Mesothelial cell of epicardium (in vitro differentiated cells): ENCODE data around the gene SRPRA. TPM values are rescaled to one million over a fixed set of nuclear protein-coding genes. Genes with fewer than 3 reads are reported as not detected.

ENCODE experiments used
- DNase-seq, 2 experiments: peaks; one replicate each; pipeline ENCODE4 v3.0.0; 2021; ENCODE audit warnings: low spot score in 2 of 2; ENCODE audit not compliant: unreplicated experiment in 2 of 2
- H3K27ac Mint-ChIP-seq: 2 replicates; pipeline ENCODE4 v1.8.0; 2021; ENCODE audit warnings: mixed read lengths
- H3K27me3 Mint-ChIP-seq: 2 replicates; pipeline ENCODE4 v1.8.0; 2021; ENCODE audit warnings: low read depth, mixed read lengths
- H3K36me3 Mint-ChIP-seq: 2 replicates; pipeline ENCODE4 v1.8.0; 2021; ENCODE audit warnings: mixed read lengths
- H3K4me1 Mint-ChIP-seq: 2 replicates; pipeline ENCODE4 v1.8.0; 2021; ENCODE audit warnings: mixed read lengths
- H3K4me3 Mint-ChIP-seq: 2 replicates; pipeline ENCODE4 v1.8.0; 2021; ENCODE audit warnings: mild to moderate bottlenecking, moderate library complexity, mixed read lengths
- H3K9me3 Mint-ChIP-seq: 2 replicates; pipeline ENCODE4 v1.8.0; 2021; ENCODE audit warnings: mixed read lengths
- CTCF ChIP-seq: fragments of 200-600 bp; sonication (generic); IDR thresholded peaks from one replicate; pipeline ENCODE4 v1.5.0; 2021; ENCODE audit warnings: antibody characterized with exemption; ENCODE audit not compliant: unreplicated experiment
- total RNA-seq: library from RNA; stranded (reverse); gene quantifications from 3 replicates; pipeline ENCODE4 v1.2.1, GENCODE V29; 2021

SRPRA gene
- total RNA-seq, 1 donor from 2014 or later = 90.9 TPM

GRCh38 chr11:126281666-126282175 is 13.0 kb upstream of the SRPRA start:
- DNase-seq = no peak
- H3K27ac Mint-ChIP-seq = peak overlapping the region; percentile 95
- no peaks in the 10 kb centered on the region for H3K36me3 Mint-ChIP-seq
- H3K9me3 Mint-ChIP-seq = no peaks in the 10 kb centered on the region
- no peaks in the 10 kb centered on the region for H3K27me3 Mint-ChIP-seq
- H3K4me3 Mint-ChIP-seq = peak overlapping the region; percentile 91
- peaks cover 28% of the 10 kb centered on the region for H3K4me1 Mint-ChIP-seq
- no peak for TF ChIP-seq CTCF

DNA sequence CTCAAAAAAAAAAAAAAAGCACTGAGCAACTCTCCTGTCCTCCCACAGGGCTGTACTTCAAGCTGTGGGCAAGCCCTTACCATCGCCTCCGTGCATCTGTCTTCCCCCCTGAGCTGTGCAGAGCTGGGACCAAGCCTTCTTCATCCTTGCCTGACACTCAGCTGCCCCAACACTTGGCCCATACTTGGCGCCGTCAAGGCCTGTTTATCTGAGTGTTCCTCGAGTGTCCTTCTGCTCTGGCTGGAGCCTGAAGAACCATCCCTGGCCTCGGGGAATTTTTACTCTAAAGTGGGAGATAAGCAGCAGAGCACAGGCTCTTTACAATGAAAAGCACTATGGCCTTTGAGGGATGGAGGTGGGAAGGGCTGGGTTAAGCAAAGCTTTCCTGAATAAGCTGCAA is 12.6 kb upstream of the SRPRA start:
- no peak for DNase-seq
- no peaks in the 10 kb centered on the region for H3K27me3 Mint-ChIP-seq
- H3K36me3 Mint-ChIP-seq = no peaks in the 10 kb centered on the region
- no peaks in the 10 kb centered on the region for H3K9me3 Mint-ChIP-seq
- H3K4me3 Mint-ChIP-seq = peak overlapping the region; percentile 91
- H3K27ac Mint-ChIP-seq = no peak overlapping the region
- H3K4me1 Mint-ChIP-seq = peaks cover 28% of the 10 kb centered on the region
- TF ChIP-seq CTCF = no peak

DNA sequence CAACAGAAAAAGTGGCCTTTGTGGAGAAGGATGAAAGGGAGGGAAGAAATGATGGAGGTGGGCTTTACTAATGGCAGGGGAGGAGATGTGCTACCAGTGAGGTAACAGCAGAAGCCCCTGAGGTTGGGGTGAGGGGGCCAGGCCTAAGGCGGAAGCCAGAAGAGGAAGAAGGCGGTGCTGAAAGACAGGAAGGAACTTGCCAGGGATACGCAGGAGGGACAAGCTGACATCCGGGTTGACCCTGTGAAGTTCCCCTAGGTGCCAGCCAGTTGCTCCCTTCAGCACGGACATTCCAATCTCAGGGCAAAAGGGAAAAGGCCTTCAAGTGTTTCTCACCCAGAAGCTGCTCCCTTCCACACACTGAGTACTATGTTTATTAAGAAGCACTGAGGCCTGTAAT is 11.9 kb upstream of the SRPRA start:
- Mint-ChIP-seq H3K27me3 (no peaks in the 10 kb centered on the region), H3K27ac (no peak overlapping the region), H3K4me1 (peaks cover 28% of the 10 kb centered on the region), H3K4me3 (no peak overlapping the region), H3K36me3 (peaks cover 2% of the 10 kb centered on the region), H3K9me3 (no peaks in the 10 kb centered on the region)
- no peak for DNase-seq
- TF ChIP-seq CTCF = no peak

- Mint-ChIP-seq H3K4me3 (no peak overlapping the region), H3K9me3 (no peaks in the 10 kb centered on the region), H3K4me1 (peaks cover 21% of the 10 kb centered on the region), H3K27ac (no peak overlapping the region), H3K36me3 (peaks cover 4% of the 10 kb centered on the region), H3K27me3 (no peaks in the 10 kb centered on the region)
- TF ChIP-seq CTCF = no peak
- no peak for DNase-seq
These were observed 10.5 kb upstream of the SRPRA start for GRCh38 chr11:126279191-126279590.

GRCh38 chr11:126277780-126278179 is 9.1 kb upstream of the SRPRA start:
- no peak overlapping the region for H3K27ac Mint-ChIP-seq
- no peak for TF ChIP-seq CTCF
- H3K4me3 Mint-ChIP-seq = no peak overlapping the region
- peaks cover 10% of the 10 kb centered on the region for H3K36me3 Mint-ChIP-seq
- no peaks in the 10 kb centered on the region for H3K9me3 Mint-ChIP-seq
- DNase-seq = no peak
- H3K27me3 Mint-ChIP-seq = no peaks in the 10 kb centered on the region
- peaks cover 12% of the 10 kb centered on the region for H3K4me1 Mint-ChIP-seq

GRCh38 chr11:126277322-126277721 is 8.6 kb upstream of the SRPRA start:
- Mint-ChIP-seq H3K27ac (no peak overlapping the region), H3K9me3 (no peaks in the 10 kb centered on the region), H3K36me3 (peaks cover 13% of the 10 kb centered on the region), H3K27me3 (no peaks in the 10 kb centered on the region), H3K4me3 (no peak overlapping the region), H3K4me1 (peaks cover 10% of the 10 kb centered on the region)
- DNase-seq = no peak
- TF ChIP-seq CTCF = no peak
